A549 (cell line): Measurements from ENCODE around the gene NEK8.

Source experiments
- CHD4 ChIP-seq: fragments of 200-600 bp; sonication (generic); IDR thresholded peaks from 2 replicates; pipeline ENCODE4 v1.6.1; 2016; ENCODE audit warnings: antibody characterized with exemption, mild to moderate bottlenecking, borderline replicate concordance
- EP300 ChIP-seq, 2 experiments: fragments of >200 bp; sonication (Bioruptor Twin); formaldehyde crosslinking; IDR thresholded peaks; 2 replicates in 1 of 2; 3 replicates in 1 of 2; pipeline ENCODE4 v1.6.1; 2016 to 2017
- HOXB5 ChIP-seq: fragments of 250-450 bp; sonication (Bioruptor Pico); IDR thresholded peaks from 2 replicates; pipeline ENCODE4 v1.5.0; 2020; ENCODE audit warnings: mild to moderate bottlenecking, moderate library complexity
- JUNB ChIP-seq: fragments of >200 bp; sonication (Bioruptor Twin); formaldehyde crosslinking; IDR thresholded peaks from 2 replicates; pipeline ENCODE4 v1.6.1; 2016
- KDM1A ChIP-seq: fragments of 200-600 bp; sonication (generic); IDR thresholded peaks from 2 replicates; pipeline ENCODE4 v1.6.1; 2016; ENCODE audit warnings: low read depth, mild to moderate bottlenecking
- KDM5A ChIP-seq: fragments of 200-600 bp; sonication (generic); IDR thresholded peaks from 2 replicates; pipeline ENCODE4 v1.6.1; 2016; ENCODE audit warnings: antibody characterized with exemption, mild to moderate bottlenecking
- REST ChIP-seq: fragments of 200-600 bp; sonication (generic); IDR thresholded peaks from 2 replicates; pipeline ENCODE4 v1.6.1; 2016; ENCODE audit warnings: antibody characterized with exemption, mild to moderate bottlenecking, moderate library complexity
- TF ChIP-seq, protein P1 (sequence below): fragments of >200 bp; sonication (Bioruptor Twin); formaldehyde crosslinking; IDR thresholded peaks from 3 replicates; pipeline ENCODE4 v1.5.1; 2016
- TF ChIP-seq, protein P2 (sequence below): IDR thresholded peaks from 2 replicates; pipeline ENCODE4 v1.6.1; 2012

GRCh38 chr17:28705728-28706334, 22.8 kb upstream of the NEK8 start:
- TF ChIP-seq, protein P1, sequence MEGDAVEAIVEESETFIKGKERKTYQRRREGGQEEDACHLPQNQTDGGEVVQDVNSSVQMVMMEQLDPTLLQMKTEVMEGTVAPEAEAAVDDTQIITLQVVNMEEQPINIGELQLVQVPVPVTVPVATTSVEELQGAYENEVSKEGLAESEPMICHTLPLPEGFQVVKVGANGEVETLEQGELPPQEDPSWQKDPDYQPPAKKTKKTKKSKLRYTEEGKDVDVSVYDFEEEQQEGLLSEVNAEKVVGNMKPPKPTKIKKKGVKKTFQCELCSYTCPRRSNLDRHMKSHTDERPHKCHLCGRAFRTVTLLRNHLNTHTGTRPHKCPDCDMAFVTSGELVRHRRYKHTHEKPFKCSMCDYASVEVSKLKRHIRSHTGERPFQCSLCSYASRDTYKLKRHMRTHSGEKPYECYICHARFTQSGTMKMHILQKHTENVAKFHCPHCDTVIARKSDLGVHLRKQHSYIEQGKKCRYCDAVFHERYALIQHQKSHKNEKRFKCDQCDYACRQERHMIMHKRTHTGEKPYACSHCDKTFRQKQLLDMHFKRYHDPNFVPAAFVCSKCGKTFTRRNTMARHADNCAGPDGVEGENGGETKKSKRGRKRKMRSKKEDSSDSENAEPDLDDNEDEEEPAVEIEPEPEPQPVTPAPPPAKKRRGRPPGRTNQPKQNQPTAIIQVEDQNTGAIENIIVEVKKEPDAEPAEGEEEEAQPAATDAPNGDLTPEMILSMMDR, result no peak
- TF ChIP-seq KDM1A (no peak), HOXB5 (no peak), KDM5A (no peak), REST (no peak), EP300 (IDR thresholded peaks at IDR 0.05) (no peak), JUNB (no peak), CHD4 (no peak)
- TF ChIP-seq, protein P2, sequence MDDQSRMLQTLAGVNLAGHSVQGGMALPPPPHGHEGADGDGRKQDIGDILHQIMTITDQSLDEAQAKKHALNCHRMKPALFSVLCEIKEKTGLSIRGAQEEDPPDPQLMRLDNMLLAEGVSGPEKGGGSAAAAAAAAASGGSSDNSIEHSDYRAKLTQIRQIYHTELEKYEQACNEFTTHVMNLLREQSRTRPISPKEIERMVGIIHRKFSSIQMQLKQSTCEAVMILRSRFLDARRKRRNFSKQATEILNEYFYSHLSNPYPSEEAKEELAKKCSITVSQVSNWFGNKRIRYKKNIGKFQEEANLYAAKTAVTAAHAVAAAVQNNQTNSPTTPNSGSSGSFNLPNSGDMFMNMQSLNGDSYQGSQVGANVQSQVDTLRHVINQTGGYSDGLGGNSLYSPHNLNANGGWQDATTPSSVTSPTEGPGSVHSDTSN, result no peak
